H1 (cell line): ENCODE data around the gene XYLB. TPM values are rescaled to one million over a fixed set of nuclear protein-coding genes. Genes with fewer than 3 reads are reported as not detected.

Experiments used
- CTCF ChIA-PET: fragments of 300-600 bp; sonication (Branson Sonifier 250); formaldehyde crosslinking; loops from one replicate; lab custom pipeline; 2021; ENCODE audit not compliant: partially characterized antibody; lab: Charles Lee
- POLR2A ChIA-PET: fragments of 300-600 bp; sonication (Branson Sonifier 250); formaldehyde crosslinking; loops from one replicate; lab custom pipeline; 2021; ENCODE audit warnings: inconsistent platforms; ENCODE audit not compliant: partially characterized antibody; lab: Charles Lee
- DNase-seq, 2 experiments: peaks; one replicate each; pipeline versions ENCODE4 v3.0.0 to v3.0.0-alpha.2; 2010 to 2022; ENCODE audit warnings: low spot score in 2 of 2, low read depth in 1 of 2, mixed read lengths in 1 of 2
- FAIRE-seq: peaks from 2 replicates; lab custom pipeline; 2011; peaks lifted over from hg19 to GRCh38; lab: Jason Lieb, UNC
- H2AFZ ChIP-seq: 2 replicates; pipeline ENCODE4 v1.8.1; 2012; ENCODE audit warnings: low read length, inconsistent platforms
- H2AK5ac ChIP-seq: 2 replicates; pipeline ENCODE4 v1.6.1; 2013; ENCODE audit warnings: low read depth, low read length
- H2BK120ac ChIP-seq: replicated peaks from 2 replicates; pipeline ENCODE3; 2013; ENCODE audit warnings: low read depth, low read length, inconsistent platforms
- H2BK12ac ChIP-seq: 2 replicates; pipeline ENCODE4 v1.6.1; 2013; ENCODE audit warnings: low read depth, low read length
- H2BK15ac ChIP-seq: 2 replicates; pipeline ENCODE4 v1.6.1; 2013; ENCODE audit warnings: low read length
- H2BK20ac ChIP-seq: 2 replicates; pipeline ENCODE4 v1.6.1; 2013; ENCODE audit warnings: low read length
- H2BK5ac ChIP-seq: 2 replicates; pipeline ENCODE4 v1.6.1; 2013; ENCODE audit warnings: low read depth, low read length
- H3K14ac ChIP-seq: 2 replicates; pipeline ENCODE4 v1.6.1; 2013; ENCODE audit warnings: inconsistent platforms; ENCODE audit not compliant: insufficient read length
- H3K18ac ChIP-seq: 2 replicates; pipeline ENCODE4 v1.6.1; 2013; ENCODE audit warnings: low read length; ENCODE audit errors: extremely low read depth
- H3K23ac ChIP-seq: 2 replicates; pipeline ENCODE4 v1.6.1; 2013; ENCODE audit warnings: inconsistent platforms; ENCODE audit not compliant: insufficient read length
- H3K23me2 ChIP-seq: 2 replicates; pipeline ENCODE4 v1.6.1; 2013; ENCODE audit warnings: low read depth, low read length
- H3K27ac ChIP-seq: 2 replicates; pipeline ENCODE4 v1.6.1; 2011; ENCODE audit warnings: low read depth, low read length, inconsistent platforms
- H3K27me3 ChIP-seq, 4 experiments: replicated peaks in 1 of 4; 1 replicate in 1 of 4; 2 replicates in 3 of 4; pipeline versions ENCODE4 v1.6.1 to v1.8.1; 2011 to 2013; ENCODE audit warnings: low read length in 3 of 4, mild to moderate bottlenecking in 3 of 4, inconsistent platforms in 2 of 4, mixed read lengths in 2 of 4, moderate library complexity in 1 of 4; ENCODE audit not compliant: control insufficient read depth in 3 of 4, insufficient read depth in 3 of 4; ENCODE audit errors: extremely low read depth in 1 of 4
- H3K36me3 ChIP-seq, 4 experiments: 2 replicates each; pipeline versions ENCODE4 v1.6.1 to v1.8.1; 2011 to 2013; ENCODE audit warnings: mild to moderate bottlenecking in 4 of 4, low read length in 3 of 4, moderate library complexity in 2 of 4, control low read depth in 1 of 4, inconsistent platforms in 1 of 4; ENCODE audit not compliant: insufficient read depth in 4 of 4, control insufficient read depth in 2 of 4
- H3K4ac ChIP-seq: replicated peaks from 2 replicates; pipeline ENCODE3; 2013; ENCODE audit warnings: low read length, low read depth, mixed read lengths, inconsistent platforms; ENCODE audit not compliant: insufficient read length
- H3K4me1 ChIP-seq, 4 experiments: replicated peaks in 1 of 4; 1 replicate in 1 of 4; 2 replicates in 3 of 4; pipeline versions ENCODE4 v1.6.1 to v1.8.1; 2011 to 2013; ENCODE audit warnings: low read length in 3 of 4, inconsistent platforms in 2 of 4, mixed read lengths in 1 of 4; ENCODE audit not compliant: insufficient read depth in 4 of 4, control insufficient read depth in 3 of 4
- H3K4me2 ChIP-seq, 2 experiments: 2 replicates each; pipeline versions ENCODE4 v1.6.1 to v1.8.1; 2011 to 2013; ENCODE audit warnings: low read depth in 2 of 2, low read length in 2 of 2, control low read depth in 1 of 2, inconsistent platforms in 1 of 2, mild to moderate bottlenecking in 1 of 2; ENCODE audit not compliant: insufficient read depth in 1 of 2
- H3K4me3 ChIP-seq, 4 experiments: fragments of 200-600, 300-600 bp in 1 of 4; sonication (generic), shearing (Covaris generic), sonication (Bioruptor Twin) in 1 of 4; 2 replicates each; pipeline versions ENCODE4 v1.5.1 to v1.8.1; 2011 to 2016; ENCODE audit warnings: low read length in 4 of 4, low read depth in 3 of 4, control low read depth in 2 of 4, inconsistent platforms in 2 of 4, mild to moderate bottlenecking in 2 of 4, mixed read lengths in 1 of 4, moderate library complexity in 1 of 4; ENCODE audit not compliant: insufficient read depth in 2 of 4; ENCODE audit errors: extremely low read depth in 1 of 4
- H3K56ac ChIP-seq: replicated peaks from 2 replicates; pipeline ENCODE3; 2013; ENCODE audit warnings: low read depth, mild to moderate bottlenecking, mixed read lengths, low read length, inconsistent platforms; ENCODE audit not compliant: insufficient read length
- H3K79me1 ChIP-seq: 2 replicates; pipeline ENCODE4 v1.6.1; 2013; ENCODE audit warnings: low read depth, low read length, control low read depth
- H3K79me2 ChIP-seq, 2 experiments: 2 replicates each; pipeline versions ENCODE4 v1.6.1 to v1.8.1; 2012 to 2013; ENCODE audit warnings: low read length in 2 of 2, mild to moderate bottlenecking in 2 of 2, inconsistent platforms in 1 of 2; ENCODE audit not compliant: insufficient read depth in 2 of 2, control insufficient read depth in 1 of 2
- H3K9ac ChIP-seq, 4 experiments: replicated peaks in 1 of 4; 1 replicate in 1 of 4; 2 replicates in 3 of 4; pipeline versions ENCODE4 v1.6.1 to v1.8.1; 2011 to 2013; ENCODE audit warnings: low read depth in 3 of 4, low read length in 3 of 4, control low read depth in 2 of 4, mild to moderate bottlenecking in 2 of 4, moderate library complexity in 2 of 4, inconsistent platforms in 1 of 4; ENCODE audit errors: extremely low read depth in 1 of 4
- H3K9me3 ChIP-seq, 2 experiments: 2 replicates each; pipeline versions ENCODE4 v1.6.1 to v1.8.1; 2012 to 2013; ENCODE audit warnings: mild to moderate bottlenecking in 2 of 2, moderate library complexity in 2 of 2, control low read depth in 1 of 2, inconsistent platforms in 1 of 2, low read depth in 1 of 2, low read length in 1 of 2, mixed read lengths in 1 of 2; ENCODE audit not compliant: insufficient read depth in 2 of 2
- H4K20me1 ChIP-seq, 2 experiments: replicated peaks in 1 of 2; 2 replicates each; pipeline versions ENCODE3 to v1.8.1; 2011 to 2013; ENCODE audit warnings: inconsistent platforms in 2 of 2, low read length in 2 of 2, mild to moderate bottlenecking in 1 of 2; ENCODE audit not compliant: insufficient read depth in 2 of 2, control insufficient read depth in 1 of 2
- H4K5ac ChIP-seq: 2 replicates; pipeline ENCODE4 v1.6.1; 2013; ENCODE audit warnings: low read length, low read depth, mixed read lengths, inconsistent platforms; ENCODE audit not compliant: insufficient read length
- H4K8ac ChIP-seq: 2 replicates; pipeline ENCODE4 v1.8.0; 2013; ENCODE audit warnings: mild to moderate bottlenecking, moderate library complexity, low read length, inconsistent platforms; ENCODE audit not compliant: insufficient read depth; ENCODE audit errors: extremely low read depth
- H4K91ac ChIP-seq: replicated peaks from 2 replicates; pipeline ENCODE3; 2013; ENCODE audit warnings: low read length, mixed read lengths, inconsistent platforms; ENCODE audit not compliant: insufficient read length
- ASH2L ChIP-seq: fragments of 200-600, 300-600 bp; sonication (generic); IDR thresholded peaks from one replicate; pipeline ENCODE4 v1.7.1; 2017; ENCODE audit warnings: low read length
- CBX5 ChIP-seq: fragments of 300-800, 300-1000 bp; sonication (generic); IDR thresholded peaks from 2 replicates; pipeline ENCODE4 v1.7.1; 2016; ENCODE audit warnings: antibody characterized with exemption, low read length, low read depth
- CHD1 ChIP-seq: IDR thresholded peaks from 2 replicates; pipeline ENCODE4 v1.6.1; 2012; ENCODE audit warnings: low read depth, low read length, improper control_type of control experiment
- KDM1A ChIP-seq: fragments of 200-600, 300-600 bp; sonication (generic); IDR thresholded peaks from 2 replicates; pipeline ENCODE4 v1.7.1; 2016; ENCODE audit warnings: mild to moderate bottlenecking, low read length, borderline replicate concordance
- NANOG ChIP-seq: IDR thresholded peaks from 2 replicates; pipeline ENCODE4 v1.6.1; 2011; ENCODE audit warnings: low read length, low read depth, mild to moderate bottlenecking, inconsistent platforms; ENCODE audit not compliant: insufficient read depth, poor library complexity, severe bottlenecking
- POLR2AphosphoS5 ChIP-seq: IDR thresholded peaks from 2 replicates; pipeline ENCODE4 v1.6.1; 2011; ENCODE audit warnings: low read depth, low read length
- WGBS, 2 experiments: shearing (Covaris generic) in 1 of 2; methylation state at CpG; one replicate each; pipeline versions ENCODE4 v1.1.6 to v1.1.7; 2013 to 2015; ENCODE audit warnings: low lambda C conversion rate in 2 of 2, mixed read lengths in 2 of 2, inconsistent platforms in 1 of 2, low coverage in 1 of 2, missing lambda C conversion rate in 1 of 2; ENCODE audit not compliant: insufficient replicate concordance in 2 of 2, insufficient coverage in 1 of 2, insufficient read length in 1 of 2; ENCODE audit errors: extremely low coverage in 1 of 2, missing lambda C conversion rate in 1 of 2; 5-methylcytosine and 5-hydroxymethylcytosine counted together
- polyA plus RNA-seq, 7 experiments: library from polyadenylated mRNA; depleted of rRNA in 3 of 7; stranded (reverse) in 5 of 7; unstranded in 2 of 7; fragments of >200 nt in 5 of 7; fragments of 200-250 nt in 2 of 7; gene quantifications; 1 replicate in 5 of 7; 2 replicates in 1 of 7; 4 replicates in 1 of 7; pipeline versions ENCODE4 v1.2.1 to v1.2.3, GENCODE V29; 2011 to 2013; ENCODE audit warnings: missing spikeins in 2 of 7, mixed read lengths in 2 of 7
- total RNA-seq: library from RNA; stranded (reverse); fragmentation: NEBNext Ultra II Directional; extraction: Animal tissue kit (Norgen Biotek cat#: 25700); gene quantifications from 2 replicates; pipeline ENCODE4 v1.2.1, GENCODE V29; 2021
- TF ChIP-seq, protein P1 (sequence below): IDR thresholded peaks from 2 replicates; pipeline ENCODE4 v1.6.1; 2012; ENCODE audit warnings: inconsistent platforms

Gene XYLB
- total and polyA plus RNA-seq, 2 of the 8 experiments (the other 6 are each of a cell fraction or from before 2014, with no cell fraction given), result 1.7 to 5.5 TPM

DNA sequence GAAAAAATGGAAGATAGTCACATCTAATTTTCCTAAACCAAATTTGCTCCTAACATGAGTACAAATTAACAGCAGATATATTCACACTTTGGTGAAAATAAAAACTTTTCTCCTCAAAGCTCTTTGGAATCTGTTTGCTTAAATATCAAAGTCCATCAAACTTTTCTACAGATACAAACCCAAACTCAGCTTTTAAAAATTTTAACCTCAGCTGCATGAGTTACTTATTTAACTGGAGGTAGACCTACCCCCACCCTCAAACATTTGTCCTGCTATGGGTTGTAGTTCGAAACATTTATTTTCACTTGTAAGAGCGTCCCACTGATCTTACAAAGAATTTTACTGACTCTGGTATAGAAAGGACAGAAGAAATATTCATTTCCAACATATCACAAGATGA lies 8.9 kb upstream of the XYLB start:
- Histone ChIP-seq H3K14ac (no peak overlapping the region), H3K36me3 (no peaks in the 10 kb centered on the region), H2BK120ac (no peak overlapping the region), H4K20me1 (no peaks in the 10 kb centered on the region), H2BK20ac (no peak overlapping the region), H3K79me2 (no peaks in the 10 kb centered on the region), H3K56ac (no peak overlapping the region), H4K91ac (no peak overlapping the region), H2BK15ac (no peak overlapping the region), H3K23me2 (no peaks in the 10 kb centered on the region), H3K4me3 (no peak overlapping the region), H3K27ac (no peak overlapping the region), H2AFZ (no peak overlapping the region), H3K9me3 (no peaks in the 10 kb centered on the region), H3K4ac (no peak overlapping the region), H2BK5ac (no peak overlapping the region), H3K9ac (no peak overlapping the region), H2BK12ac (no peak overlapping the region), H3K23ac (no peak overlapping the region), H4K8ac (no peak overlapping the region), H3K79me1 (no peaks in the 10 kb centered on the region), H3K4me2 (no peak overlapping the region), H3K27me3 (no peaks in the 10 kb centered on the region; a peak in 1 of 7 replicates), H2AK5ac (no peak overlapping the region), H4K5ac (no peak overlapping the region), H3K18ac (no peak overlapping the region), H3K4me1 (no peaks in the 10 kb centered on the region)
- ChIA-PET CTCF (interaction anchor here (0.9 to 1.0 kb wide), 2 partner anchors 9 to 13 kb away, joined by 3 to 4 read pairs; partner anchors contain the start of gene XYLB), POLR2A (no interaction called here)
- 88% methylated on average over 2 of the region's 2 CpGs; no CpG with 5 or more reads in 1 of the 2 experiments for WGBS, 2 experiments
- no peak for FAIRE-seq
- DNase-seq, result no peak
- TF ChIP-seq POLR2AphosphoS5 (no peak), NANOG (no peak), CBX5 (no peak), ASH2L (no peak), KDM1A (no peak), CHD1 (no peak)
- TF ChIP-seq, protein P1, sequence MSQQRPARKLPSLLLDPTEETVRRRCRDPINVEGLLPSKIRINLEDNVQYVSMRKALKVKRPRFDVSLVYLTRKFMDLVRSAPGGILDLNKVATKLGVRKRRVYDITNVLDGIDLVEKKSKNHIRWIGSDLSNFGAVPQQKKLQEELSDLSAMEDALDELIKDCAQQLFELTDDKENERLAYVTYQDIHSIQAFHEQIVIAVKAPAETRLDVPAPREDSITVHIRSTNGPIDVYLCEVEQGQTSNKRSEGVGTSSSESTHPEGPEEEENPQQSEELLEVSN, result no peak
